Caco-2 (cell line): ENCODE data around the gene CTIF. TPM values are rescaled to one million over a fixed set of nuclear protein-coding genes. Genes with fewer than 3 reads are reported as not detected.

Experiments
- BruUV-seq: library from RNA; stranded (reverse); fragments of 400-500 nt; replicated peaks from 2 replicates; lab custom pipeline; 2021; lab: Mats Ljungman, UMichigan
- CTCF ChIA-PET: fragments of 300-600 bp; sonication (Branson Sonifier 250); formaldehyde crosslinking; loops from one replicate; lab custom pipeline; 2022; ENCODE audit warnings: antibody characterized with exemption; lab: Charles Lee
- POLR2A ChIA-PET: fragments of 300-600 bp; sonication (Branson Sonifier 250); formaldehyde crosslinking; loops from one replicate; lab custom pipeline; 2022; ENCODE audit warnings: antibody characterized with exemption; lab: Charles Lee
- DNase-seq, 2 experiments: peaks; one replicate each; pipeline versions ENCODE4 v3.0.0 to v3.0.0-alpha.2; 2020 to 2022
- H3K27me3 ChIP-seq: replicated peaks from 2 replicates; pipeline ENCODE4 v1.6.0; 2011; ENCODE audit warnings: low read length; ENCODE audit not compliant: control insufficient read depth, insufficient read depth
- H3K36me3 ChIP-seq: 2 replicates; pipeline ENCODE4 v1.5.1; 2011; ENCODE audit warnings: low read length; ENCODE audit not compliant: control insufficient read depth, insufficient read depth
- H3K4me1 ChIP-seq: fragments of 250-450 bp; sonication (Bioruptor Pico); 2 replicates; pipeline ENCODE4 v1.5.1; 2020; ENCODE audit warnings: mild to moderate bottlenecking
- H3K4me3 ChIP-seq: 2 replicates; pipeline ENCODE4 v1.5.1; 2011; ENCODE audit warnings: low read depth, mild to moderate bottlenecking, control low read depth, low read length
- H3K9me3 ChIP-seq: fragments of 250-450 bp; sonication (Bioruptor Pico); 2 replicates; pipeline ENCODE4 v1.5.1; 2020; ENCODE audit warnings: mild to moderate bottlenecking, moderate library complexity
- H3K27ac Mint-ChIP-seq: one replicate; pipeline ENCODE4 v1.8.0; 2022; ENCODE audit warnings: mixed read lengths; ENCODE audit not compliant: unreplicated experiment
- H3K27me3 Mint-ChIP-seq: one replicate; pipeline ENCODE4 v1.8.0; 2022; ENCODE audit warnings: mixed read lengths; ENCODE audit not compliant: insufficient read depth, unreplicated experiment
- H3K36me3 Mint-ChIP-seq: one replicate; pipeline ENCODE4 v1.8.0; 2022; ENCODE audit warnings: mild to moderate bottlenecking, mixed read lengths; ENCODE audit not compliant: insufficient read depth, unreplicated experiment
- H3K4me1 Mint-ChIP-seq: one replicate; pipeline ENCODE4 v1.8.0; 2022; ENCODE audit warnings: low read depth, mixed read lengths; ENCODE audit not compliant: unreplicated experiment
- H3K4me3 Mint-ChIP-seq: one replicate; pipeline ENCODE4 v1.8.0; 2022; ENCODE audit warnings: mild to moderate bottlenecking, moderate library complexity, mixed read lengths; ENCODE audit not compliant: unreplicated experiment
- H3K9me3 Mint-ChIP-seq: one replicate; pipeline ENCODE4 v1.8.0; 2022; ENCODE audit warnings: mixed read lengths; ENCODE audit not compliant: unreplicated experiment
- CTCF ChIP-seq, 2 experiments: fragments of 200-600 bp in 1 of 2; IDR thresholded peaks; 1 replicate in 1 of 2; 2 replicates in 1 of 2; pipeline versions ENCODE4 v1.5.1 to v1.8.0; 2011 to 2022; ENCODE audit warnings: antibody characterized with exemption in 1 of 2, control low read depth in 1 of 2, inconsistent platforms in 1 of 2, low read depth in 1 of 2, low read length in 1 of 2, mild to moderate bottlenecking in 1 of 2, moderate library complexity in 1 of 2; ENCODE audit not compliant: insufficient read depth in 1 of 2, severe bottlenecking in 1 of 2, unreplicated experiment in 1 of 2
- intact Hi-C: fragments of 100-400 bp; cut with micrococcal nuclease; formaldehyde crosslinking; loops from one replicate; pipeline ENCODE4 v1.10.0; 2022; ENCODE audit not compliant: unreplicated experiment
- total RNA-seq: library from RNA; stranded (reverse); gene quantifications from 2 replicates; pipeline ENCODE4 v1.2.3, GENCODE V29; 2022

CTIF gene
- total RNA-seq, 1 experiment from 2014 or later: 19.9 TPM

- TF ChIP-seq CTCF (IDR thresholded peaks at IDR 0.05; ENCODE audit: insufficient read depth in 1 of 2, low read depth in 1 of 2, low read length in 1 of 2, severe bottlenecking in 1 of 2, unreplicated experiment in 1 of 2): no peak
- H3K4me3 ChIP-seq: no peak overlapping the region
- peaks cover 2% of the 10 kb centered on the region for H3K36me3 Mint-ChIP-seq
- no peak overlapping the region for H3K27ac Mint-ChIP-seq
- BruUV-seq: no TSS peak
- no peaks in the 10 kb centered on the region for H3K9me3 ChIP-seq
- no peak overlapping the region for H3K4me3 Mint-ChIP-seq
- ChIA-PET POLR2A (no interaction called here), CTCF (no interaction called here)
- no peaks in the 10 kb centered on the region for H3K36me3 ChIP-seq
- H3K9me3 Mint-ChIP-seq: no peaks in the 10 kb centered on the region
- H3K27me3 Mint-ChIP-seq: no peaks in the 10 kb centered on the region
- H3K4me1 Mint-ChIP-seq: no peaks in the 10 kb centered on the region
- no peaks in the 10 kb centered on the region for H3K27me3 ChIP-seq
- peaks cover 15% of the 10 kb centered on the region for H3K4me1 ChIP-seq
- intact Hi-C loops: no loop called here
- no peak for DNase-seq
These were observed 259.8 kb downstream of the CTIF start for GRCh38 chr18:48798334-48799245.

DNA sequence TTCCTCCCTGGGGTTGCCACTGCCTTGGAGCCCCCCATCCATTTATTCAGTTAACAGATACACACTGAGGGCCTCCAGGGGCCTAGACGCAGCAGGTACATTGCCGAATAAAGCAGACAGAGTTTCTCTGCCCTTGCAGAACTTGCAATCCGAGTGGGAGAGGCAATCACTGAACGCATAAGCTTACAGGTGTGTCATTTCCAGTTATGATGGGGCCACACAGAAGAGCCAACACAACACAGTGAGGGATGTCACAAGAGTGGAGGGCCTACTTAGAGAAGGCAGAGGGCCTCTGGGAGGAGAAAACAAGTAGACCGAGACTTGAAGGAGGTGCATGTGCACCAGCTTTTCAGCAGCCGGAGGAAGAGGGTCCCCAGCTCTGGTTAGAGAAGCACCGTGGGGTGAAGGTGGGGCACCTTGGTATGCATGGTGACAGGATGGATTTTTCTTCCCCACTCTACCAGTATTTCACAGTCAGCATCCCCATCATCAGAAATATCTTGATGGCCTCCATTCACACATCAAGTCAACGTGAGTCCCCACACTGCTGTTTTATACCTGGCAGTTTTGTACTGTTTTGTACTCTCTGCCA, 261.0 kb downstream of the CTIF start:
- no peak overlapping the region for H3K27ac Mint-ChIP-seq
- H3K4me3 ChIP-seq: no peak overlapping the region
- no peak for DNase-seq
- ChIA-PET POLR2A (no interaction called here), CTCF (no interaction called here)
- intact Hi-C loops: no loop called here
- H3K27me3 Mint-ChIP-seq: no peaks in the 10 kb centered on the region
- TF ChIP-seq CTCF (IDR thresholded peaks at IDR 0.05; ENCODE audit: insufficient read depth in 1 of 2, low read depth in 1 of 2, low read length in 1 of 2, severe bottlenecking in 1 of 2, unreplicated experiment in 1 of 2): no peak
- no peak overlapping the region for H3K4me3 Mint-ChIP-seq
- no TSS peak for BruUV-seq
- peaks cover 15% of the 10 kb centered on the region for H3K4me1 ChIP-seq
- peaks cover 8% of the 10 kb centered on the region for H3K36me3 Mint-ChIP-seq
- H3K9me3 Mint-ChIP-seq: no peaks in the 10 kb centered on the region
- no peaks in the 10 kb centered on the region for H3K4me1 Mint-ChIP-seq
- H3K27me3 ChIP-seq: no peaks in the 10 kb centered on the region
- H3K36me3 ChIP-seq: no peaks in the 10 kb centered on the region
- H3K9me3 ChIP-seq: no peaks in the 10 kb centered on the region

GRCh38 chr18:48800466-48800865, 261.6 kb downstream of the CTIF start:
- Histone ChIP-seq H3K36me3 (no peaks in the 10 kb centered on the region), H3K4me1 (peaks cover 15% of the 10 kb centered on the region), H3K9me3 (no peaks in the 10 kb centered on the region), H3K27me3 (no peaks in the 10 kb centered on the region), H3K4me3 (no peak overlapping the region)
- ChIA-PET CTCF (no interaction called here), POLR2A (no interaction called here)
- TF ChIP-seq CTCF (IDR thresholded peaks at IDR 0.05; ENCODE audit: insufficient read depth in 1 of 2, low read depth in 1 of 2, low read length in 1 of 2, severe bottlenecking in 1 of 2, unreplicated experiment in 1 of 2): no peak
- Mint-ChIP-seq H3K36me3 (peaks cover 8% of the 10 kb centered on the region), H3K27ac (no peak overlapping the region), H3K4me1 (no peaks in the 10 kb centered on the region), H3K9me3 (no peaks in the 10 kb centered on the region), H3K27me3 (no peaks in the 10 kb centered on the region), H3K4me3 (no peak overlapping the region)
- DNase-seq: no peak
- BruUV-seq: no TSS peak
- intact Hi-C loops: no loop called here
